Left lung (tissue), 10 donors: ENCODE data around the gene MEF2C. TPM values are rescaled to one million over a fixed set of nuclear protein-coding genes. Genes with fewer than 3 reads are reported as not detected.

Experiments
- ATAC-seq: fragments of 200-7000 bp; cut with Tn5 transposase; one replicate; pipeline ENCODE4 v1.9.1; 2020; ENCODE audit warnings: moderate library complexity
- DNase-seq, 4 donors: peaks; one replicate each; pipeline ENCODE4 v3.0.0-alpha.2; 2013 to 2020
- H3K27ac ChIP-seq, 2 donors: fragments of 200-600 bp; sonication (generic) in 1 of 2; one replicate each; pipeline versions ENCODE4 v1.5.0 to v1.8.0; 2020 to 2021
- H3K27me3 ChIP-seq, 2 donors: fragments of 200-600 bp; sonication (generic) in 1 of 2; one replicate each; pipeline versions ENCODE4 v1.5.0 to v1.8.0; 2020 to 2021
- H3K36me3 ChIP-seq, 2 donors: fragments of 200-600 bp; sonication (generic) in 1 of 2; one replicate each; pipeline versions ENCODE4 v1.5.0 to v1.8.0; 2020 to 2021
- H3K4me1 ChIP-seq, 2 donors: fragments of 200-600 bp; one replicate each; pipeline ENCODE4 v1.8.0; 2021
- H3K4me3 ChIP-seq, 2 donors: fragments of 200-600 bp; sonication (generic) in 1 of 2; one replicate each; pipeline versions ENCODE4 v1.5.0 to v1.8.0; 2020 to 2021; ENCODE audit warnings: mild to moderate bottlenecking in 1 of 2
- H3K9me3 ChIP-seq, 2 donors: fragments of 200-600 bp; sonication (generic) in 1 of 2; one replicate each; pipeline versions ENCODE4 v1.5.0 to v1.8.0; 2020 to 2021
- CTCF ChIP-seq, 2 donors: fragments of 200-600 bp; sonication (generic) in 1 of 2; IDR thresholded peaks; one replicate each; pipeline versions ENCODE4 v1.5.0 to v1.8.0; 2021; ENCODE audit warnings: antibody characterized with exemption in 2 of 2
- intact Hi-C, 2 donors: fragments of 100-400 bp; cut with DNase I; formaldehyde crosslinking; loops; one replicate each; pipeline versions ENCODE4 v1.11.2 to v1.14.2; 2022
- polyA plus RNA-seq, 6 donors: library from polyadenylated mRNA; unstranded; fragments of 120-200 nt; gene quantifications; one replicate each; pipeline ENCODE4 v1.2.1, GENCODE V29; 2013; ENCODE audit not compliant: insufficient read length in 6 of 6
- total RNA-seq, 2 donors: library from RNA; stranded (reverse); fragmentation: NEBNext Ultra II Directional; extraction: Animal tissue kit (Norgen Biotek cat#: 25700); gene quantifications; one replicate each; pipeline ENCODE4 v1.2.1, GENCODE V29; 2021
- donor health status: DM: no; HTN: yes; CAD: no.
- donor health status: DM: no; HTN: no; CAD: no.

The MEF2C gene
- total and polyA plus RNA-seq, 8 donors = 45.7 to 97.3 (median 81.5) TPM

- H3K27ac ChIP-seq = no peak overlapping the region
- no peaks in the 10 kb centered on the region for H3K27me3 ChIP-seq
- no peaks in the 10 kb centered on the region for H3K36me3 ChIP-seq
- DNase-seq (no peak), ATAC-seq (no peak)
- H3K4me1 ChIP-seq = peaks cover 0 to 6% of the 10 kb centered on the region in 2 donors
- intact Hi-C loops = no loop called here
- no peak for TF ChIP-seq CTCF (IDR thresholded peaks at IDR 0.05)
- H3K9me3 ChIP-seq = no peaks in the 10 kb centered on the region
- no peak overlapping the region for H3K4me3 ChIP-seq
Measured at GRCh38 chr5:88870285-88870684, 12.7 kb downstream of the MEF2C start.

- ATAC-seq = no peak
- no peak overlapping the region for H3K4me3 ChIP-seq
- no peak overlapping the region for H3K27ac ChIP-seq
- no peak for DNase-seq
- H3K27me3 ChIP-seq = no peaks in the 10 kb centered on the region
- H3K4me1 ChIP-seq = no peaks in the 10 kb centered on the region
- no peaks in the 10 kb centered on the region for H3K36me3 ChIP-seq
- TF ChIP-seq CTCF (IDR thresholded peaks at IDR 0.05) = no peak
- intact Hi-C loops = no loop called here
- H3K9me3 ChIP-seq = no peaks in the 10 kb centered on the region
Measured at GRCh38 chr5:88868468-88869068, 14.4 kb downstream of the MEF2C start.

- Histone ChIP-seq H3K36me3 (no peaks in the 10 kb centered on the region), H3K4me3 (no peak overlapping the region), H3K9me3 (no peaks in the 10 kb centered on the region), H3K27ac (no peak overlapping the region), H3K27me3 (no peaks in the 10 kb centered on the region), H3K4me1 (no peaks in the 10 kb centered on the region)
- intact Hi-C loops = no loop called here
- DNase-seq (no peak), ATAC-seq (no peak)
- no peak for TF ChIP-seq CTCF (IDR thresholded peaks at IDR 0.05)
Measured at GRCh38 chr5:88867638-88868037, 15.3 kb downstream of the MEF2C start.

GRCh38 chr5:88863523-88863922, 19.5 kb downstream of the MEF2C start:
- ATAC-seq = no peak
- no peak overlapping the region for H3K4me3 ChIP-seq
- no peak for TF ChIP-seq CTCF (IDR thresholded peaks at IDR 0.05)

GRCh38 chr5:88862547-88863175, 20.3 kb downstream of the MEF2C start:
- Histone ChIP-seq H3K4me1 (no peaks in the 10 kb centered on the region), H3K36me3 (no peaks in the 10 kb centered on the region), H3K9me3 (no peaks in the 10 kb centered on the region), H3K4me3 (no peak overlapping the region), H3K27ac (no peak overlapping the region), H3K27me3 (no peaks in the 10 kb centered on the region)
- TF ChIP-seq CTCF (IDR thresholded peaks at IDR 0.05) = no peak
- ATAC-seq = no peak
- intact Hi-C loops = no loop called here
- DNase-seq = no peak

More at GRCh38 chr5:88863523-88863922, 19.5 kb downstream of the MEF2C start:
- H3K36me3 ChIP-seq = no peaks in the 10 kb centered on the region
- intact Hi-C loops = no loop called here
- no peaks in the 10 kb centered on the region for H3K9me3 ChIP-seq
- no peaks in the 10 kb centered on the region for H3K4me1 ChIP-seq
- no peak overlapping the region for H3K27ac ChIP-seq
- no peak for DNase-seq
- H3K27me3 ChIP-seq = no peaks in the 10 kb centered on the region
